IPS DF 4.7 (cell line): ENCODE measurements around the gene RSL24D1.

Experiments used
- DNase-seq: peaks from one replicate; pipeline ENCODE4 v3.0.0-alpha.2; 2013; ENCODE audit warnings: low spot score; ENCODE audit errors: extremely low read depth

Gene RSL24D1

GRCh38 chr15:55196458-55197361 lies at the start of gene RSL24D1:
RSL24D1 (minus strand) TSS chr15:55196941; CDS start chr15:55196890, 51 bp downstream.
- DNase-seq = peak; percentile 93

DNA sequence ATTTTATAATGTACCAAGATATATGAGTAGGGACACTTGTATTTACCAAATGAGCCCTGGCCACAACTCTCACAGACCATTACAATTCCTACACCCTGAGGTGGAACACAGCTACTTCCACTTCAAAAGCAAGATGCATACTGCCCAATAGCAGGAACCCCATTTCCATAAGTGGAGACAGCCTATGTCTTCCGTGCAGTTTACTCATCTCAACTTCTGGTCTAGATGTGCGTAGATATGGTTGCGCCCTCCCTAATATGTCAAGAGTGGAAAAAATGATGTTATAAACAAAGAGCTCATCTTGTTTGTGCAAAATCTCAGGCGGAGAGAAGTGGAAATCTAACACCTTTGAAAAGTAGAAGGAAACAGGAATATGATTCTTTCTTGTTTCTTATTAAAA lies 48.3 kb upstream of the RSL24D1 start:
- DNase-seq = no peak

DNA sequence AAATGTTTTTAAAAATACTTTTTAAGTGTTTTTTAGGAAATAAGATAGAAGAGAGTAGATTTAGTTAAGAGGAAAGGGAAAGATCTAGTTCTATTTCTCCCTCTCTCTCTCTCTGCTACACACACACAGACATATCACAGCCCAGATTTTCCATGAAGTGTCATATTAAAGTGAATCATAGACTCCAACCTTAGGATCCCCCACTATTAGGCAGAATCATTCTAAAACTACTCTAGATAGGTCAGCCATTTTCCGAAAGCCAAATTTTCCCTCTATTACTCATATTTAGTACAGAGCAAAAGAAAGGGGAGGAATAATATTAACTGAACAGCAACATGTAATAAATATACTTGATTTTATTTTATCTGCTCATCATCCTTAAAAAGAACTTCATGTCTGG lies 45.1 kb upstream of the RSL24D1 start:
- DNase-seq = no peak

GRCh38 chr15:55241186-55241585 lies 44.4 kb upstream of the RSL24D1 start:
- no peak for DNase-seq

- no peak for DNase-seq
These were observed 43.5 kb upstream of the RSL24D1 start for GRCh38 chr15:55240125-55240760.

DNA sequence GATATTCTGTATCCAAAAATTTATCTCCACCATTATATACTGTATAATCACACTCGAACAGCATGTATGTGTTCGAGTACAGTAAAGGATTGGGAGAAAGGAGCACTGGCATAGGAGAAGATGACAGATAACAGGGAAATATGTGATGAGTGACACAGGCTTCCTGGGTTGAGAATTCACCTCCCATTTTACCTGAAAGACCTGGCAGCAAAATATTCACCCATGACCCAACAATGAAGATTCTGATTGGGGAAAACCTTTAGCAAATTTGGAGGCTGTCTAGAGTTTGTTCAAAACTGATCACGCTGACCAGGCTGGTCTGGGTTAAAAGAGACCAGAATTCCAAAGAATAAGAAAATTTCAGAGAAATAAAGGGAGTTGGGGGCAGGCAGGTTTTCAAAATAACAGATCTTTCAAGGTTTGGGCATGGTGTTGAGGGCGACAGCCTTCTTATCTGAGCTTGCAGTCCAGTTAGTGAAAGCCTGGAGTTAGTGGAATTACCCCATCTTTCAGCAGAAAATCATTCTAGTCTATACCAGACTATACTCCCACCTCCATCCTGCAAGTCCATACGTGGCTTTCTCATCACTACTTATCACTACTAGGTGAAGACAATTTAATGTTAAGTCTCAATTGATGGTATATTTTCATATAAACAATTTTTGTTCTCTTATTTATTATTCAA lies 42.8 kb upstream of the RSL24D1 start:
- DNase-seq = no peak

- no peak for DNase-seq
These were observed 42.1 kb upstream of the RSL24D1 start for GRCh38 chr15:55238877-55239276.

- no peak for DNase-seq
These were observed 40.7 kb upstream of the RSL24D1 start for GRCh38 chr15:55237219-55238130.

GRCh38 chr15:55235546-55236036 lies 38.9 kb upstream of the RSL24D1 start:
- DNase-seq = no peak

GRCh38 chr15:55234800-55235104 lies 38.0 kb upstream of the RSL24D1 start:
- DNase-seq = no peak

DNA sequence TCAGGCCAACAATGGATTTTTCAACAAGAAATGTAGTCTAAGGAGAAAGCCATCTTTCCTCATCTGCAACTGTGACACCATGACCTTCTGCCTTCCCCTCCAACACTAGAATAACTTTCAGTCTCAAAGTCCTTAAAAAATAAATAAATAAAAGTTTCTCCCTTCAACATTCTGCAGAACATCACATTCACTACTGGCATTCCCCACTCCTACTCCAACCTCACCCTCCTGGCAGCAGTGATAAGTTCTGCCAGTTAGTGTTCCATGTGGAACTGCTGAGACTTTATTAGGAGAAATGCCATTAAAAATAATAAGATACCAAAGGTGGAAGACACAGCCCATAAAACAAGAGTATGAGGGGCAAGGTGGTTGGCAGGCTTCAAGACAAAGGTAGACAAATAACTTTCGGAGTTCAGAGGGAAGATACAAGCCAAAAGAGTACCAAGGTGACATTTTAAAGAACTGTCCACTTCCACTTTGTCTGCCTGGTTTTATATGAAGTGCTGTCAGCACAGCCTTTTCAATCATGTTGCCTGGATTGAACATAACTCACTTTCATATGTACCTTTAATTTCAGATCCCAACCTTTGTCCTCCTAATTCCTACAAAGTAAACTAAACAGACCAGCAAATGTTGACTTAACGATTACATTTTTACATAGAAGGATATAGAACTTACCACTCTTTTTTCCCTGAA lies 37.5 kb upstream of the RSL24D1 start:
- DNase-seq = no peak

DNA sequence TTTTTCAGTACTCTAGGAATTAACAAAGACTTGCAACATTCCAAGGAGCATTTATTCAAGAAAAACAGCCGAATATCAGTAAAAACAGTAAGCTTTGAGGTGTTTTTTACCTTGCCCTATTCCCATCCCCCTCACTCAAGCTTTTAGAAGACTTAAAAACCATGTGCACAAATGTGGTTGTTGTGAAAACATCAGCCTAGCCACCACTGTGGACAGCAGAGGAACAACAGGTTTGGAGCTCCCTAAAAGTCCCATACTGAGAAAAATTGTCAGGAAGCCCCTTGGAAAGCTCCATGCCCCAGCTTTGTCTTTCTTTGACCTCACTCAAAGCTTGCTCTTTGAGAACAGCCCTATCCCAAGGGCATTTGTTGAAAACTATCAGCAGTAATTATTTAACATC lies 34.7 kb upstream of the RSL24D1 start:
- DNase-seq = no peak

GRCh38 chr15:55230953-55231352 lies 34.2 kb upstream of the RSL24D1 start:
- no peak for DNase-seq

DNA sequence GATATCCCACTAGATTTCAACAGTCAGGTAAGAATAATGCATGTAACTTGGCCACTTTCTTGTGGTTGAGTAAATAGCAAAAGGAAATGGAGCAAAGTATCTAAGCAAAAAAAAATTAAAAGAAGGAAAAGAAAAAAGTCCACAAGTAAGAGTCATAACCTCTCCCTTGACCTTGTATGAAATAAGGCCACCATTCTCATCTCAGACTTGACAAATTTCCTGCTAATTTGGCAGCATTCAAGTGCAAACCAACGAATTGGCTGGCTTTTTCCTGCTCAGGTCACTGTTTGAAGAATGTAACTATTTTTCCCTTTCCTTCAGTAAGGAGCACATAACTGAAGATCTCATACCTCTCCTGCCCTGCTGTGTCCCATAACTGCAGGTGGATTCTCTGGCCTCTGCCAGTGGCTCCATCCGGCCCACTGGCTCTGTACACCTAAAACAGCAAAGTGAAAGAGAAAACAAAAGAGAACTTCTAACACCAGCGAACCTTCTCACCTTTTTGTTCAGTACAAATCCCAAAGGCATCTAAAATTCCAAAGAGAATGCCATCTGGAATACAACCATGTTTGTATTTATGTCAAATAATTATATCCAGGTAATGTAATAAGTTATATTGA lies 33.4 kb upstream of the RSL24D1 start:
- DNase-seq = no peak

DNA sequence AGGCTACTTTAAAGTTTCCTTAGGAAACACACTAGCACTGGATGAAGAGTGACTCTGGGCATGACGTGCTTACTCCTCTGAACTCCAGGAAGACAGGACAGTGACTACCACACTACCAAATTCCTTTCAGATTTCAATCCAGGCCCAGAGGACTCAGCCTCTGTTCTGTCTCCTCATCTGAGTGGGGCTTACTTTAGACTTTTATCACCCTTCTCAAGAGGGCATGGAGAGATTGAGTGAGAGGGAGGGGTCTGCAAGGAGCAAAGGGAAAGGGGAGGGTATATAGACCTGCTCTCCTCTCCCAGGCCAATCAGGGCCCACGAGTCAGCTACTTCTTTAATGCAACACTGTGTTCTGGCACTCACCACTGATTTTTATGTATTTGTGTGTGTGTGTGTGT lies 29.4 kb upstream of the RSL24D1 start:
- no peak for DNase-seq

GRCh38 chr15:55224892-55225291 lies 28.2 kb upstream of the RSL24D1 start:
- no peak for DNase-seq

DNA sequence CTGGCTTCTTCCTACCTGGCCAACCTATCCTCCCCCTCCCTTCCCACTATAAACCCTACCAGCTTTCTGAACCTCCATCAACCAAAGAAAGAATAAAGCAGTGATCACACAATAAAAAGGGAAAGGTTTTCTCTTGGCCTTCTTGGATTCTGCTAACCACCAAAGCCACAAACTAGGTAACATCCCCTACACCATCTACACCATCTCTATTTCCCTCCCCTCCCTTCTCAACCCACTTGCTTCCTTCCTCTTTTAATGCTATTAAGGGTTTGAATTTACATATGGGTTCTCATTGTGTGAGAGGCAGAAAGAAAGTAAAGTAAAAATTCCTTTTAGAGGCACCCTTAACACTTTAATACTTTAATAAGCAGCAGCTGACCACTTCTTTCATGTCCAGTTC lies 25.8 kb upstream of the RSL24D1 start:
- DNase-seq = no peak

GRCh38 chr15:55221090-55222011 lies 24.6 kb upstream of the RSL24D1 start:
- DNase-seq = no peak

- no peak for DNase-seq
These were observed 23.9 kb upstream of the RSL24D1 start for GRCh38 chr15:55220606-55221005.
